ENCODE results near the gene CELSR1. TPM values are rescaled to one million over a fixed set of nuclear protein-coding genes. Genes with fewer than 3 reads are reported as not detected.
"Not testable (repeated sequence)": the region's sequence is repeated elsewhere in the genome, so short reads cannot be mapped to it uniquely, and the experiment has no call there.

Gene CELSR1
- total RNA-seq, 2 experiments from 2014 or later = 0.08 TPM; not detected in 1

GRCh38 chr22:46511151-46512038 lies 26.0 kb downstream of the CELSR1 start:
- no peaks in the 10 kb centered on the region for H3K36me3 Mint-ChIP-seq (ENCODE audit: low read depth)
- no peak overlapping the region for H3K27ac Mint-ChIP-seq
- ATAC-seq (no peak), DNase-seq (no peak)
- H3K27me3 Mint-ChIP-seq (ENCODE audit: low read depth) = no peaks in the 10 kb centered on the region
- no peaks in the 10 kb centered on the region for H3K4me1 Mint-ChIP-seq (ENCODE audit: low read depth)
- ChIA-PET POLR2A (no interaction called here), CTCF (no interaction called here)
- no peaks in the 10 kb centered on the region for H3K9me3 Mint-ChIP-seq (ENCODE audit: insufficient read depth)
- no peak overlapping the region for H3K4me3 Mint-ChIP-seq

- no peaks in the 10 kb centered on the region for H3K9me3 Mint-ChIP-seq (ENCODE audit: insufficient read depth)
- ChIA-PET POLR2A (no interaction called here), CTCF (no interaction called here)
- no peak overlapping the region for H3K4me3 Mint-ChIP-seq
- H3K27me3 Mint-ChIP-seq (ENCODE audit: low read depth) = no peaks in the 10 kb centered on the region
- DNase-seq = no peak
- H3K4me1 Mint-ChIP-seq (ENCODE audit: low read depth) = no peaks in the 10 kb centered on the region
- no peak for ATAC-seq
- H3K27ac Mint-ChIP-seq = no peak overlapping the region
- H3K36me3 Mint-ChIP-seq (ENCODE audit: low read depth) = no peaks in the 10 kb centered on the region
These were observed 27.9 kb downstream of the CELSR1 start for GRCh38 chr22:46509416-46510089.

GRCh38 chr22:46508491-46508999 lies 28.9 kb downstream of the CELSR1 start:
- H3K27ac Mint-ChIP-seq = no peak overlapping the region
- H3K4me3 Mint-ChIP-seq = no peak overlapping the region
- no peaks in the 10 kb centered on the region for H3K9me3 Mint-ChIP-seq (ENCODE audit: insufficient read depth)
- ChIA-PET POLR2A (no interaction called here), CTCF (no interaction called here)
- H3K36me3 Mint-ChIP-seq (ENCODE audit: low read depth) = no peaks in the 10 kb centered on the region
- H3K27me3 Mint-ChIP-seq (ENCODE audit: low read depth) = no peaks in the 10 kb centered on the region
- no peak for ATAC-seq
- no peak for DNase-seq
- H3K4me1 Mint-ChIP-seq (ENCODE audit: low read depth) = no peaks in the 10 kb centered on the region

GRCh38 chr22:46507451-46508425 lies 29.7 kb downstream of the CELSR1 start:
- DNase-seq = no peak

GRCh38 chr22:46504584-46504983 lies 32.8 kb downstream of the CELSR1 start:
- ChIA-PET POLR2A (interaction anchor here (0.7 kb wide), 1 partner anchor 19 kb away, joined by 4 read pairs; no protein-coding TSS in a partner anchor), CTCF (no interaction called here)
- no peaks in the 10 kb centered on the region for H3K4me1 Mint-ChIP-seq (ENCODE audit: low read depth)
- H3K9me3 Mint-ChIP-seq (ENCODE audit: insufficient read depth) = no peaks in the 10 kb centered on the region
- ATAC-seq (no peak), DNase-seq (no peak)
- no peak overlapping the region for H3K4me3 Mint-ChIP-seq
- H3K36me3 Mint-ChIP-seq (ENCODE audit: low read depth) = no peaks in the 10 kb centered on the region
- H3K27ac Mint-ChIP-seq = no peak overlapping the region
- H3K27me3 Mint-ChIP-seq (ENCODE audit: low read depth) = peaks cover 18% of the 10 kb centered on the region

More at GRCh38 chr22:46507451-46508425, 29.7 kb downstream of the CELSR1 start:
- ChIA-PET CTCF (no interaction called here), POLR2A (no interaction called here)
- Mint-ChIP-seq H3K4me1 (ENCODE audit: low read depth) (no peaks in the 10 kb centered on the region), H3K9me3 (ENCODE audit: insufficient read depth) (no peaks in the 10 kb centered on the region), H3K27ac (no peak overlapping the region), H3K36me3 (ENCODE audit: low read depth) (no peaks in the 10 kb centered on the region), H3K27me3 (ENCODE audit: low read depth) (no peaks in the 10 kb centered on the region), H3K4me3 (no peak overlapping the region)
- ATAC-seq = no peak

GRCh38 chr22:46502440-46503175 lies 34.8 kb downstream of the CELSR1 start:
- no peak for DNase-seq
- CTCF ChIA-PET = no interaction called here
- H3K27me3 Mint-ChIP-seq (ENCODE audit: low read depth) = peaks cover 25% of the 10 kb centered on the region
- H3K27ac Mint-ChIP-seq = no peak overlapping the region
- POLR2A ChIA-PET = no interaction called here
- H3K4me3 Mint-ChIP-seq = no peak overlapping the region
- peaks cover 8% of the 10 kb centered on the region for H3K4me1 Mint-ChIP-seq (ENCODE audit: low read depth)
- H3K9me3 Mint-ChIP-seq (ENCODE audit: insufficient read depth) = no peaks in the 10 kb centered on the region
- ATAC-seq = no peak
- H3K36me3 Mint-ChIP-seq (ENCODE audit: low read depth) = no peaks in the 10 kb centered on the region

- no peaks in the 10 kb centered on the region for H3K9me3 Mint-ChIP-seq (ENCODE audit: insufficient read depth)
- no peak for DNase-seq
- H3K4me1 Mint-ChIP-seq (ENCODE audit: low read depth) = peaks cover 8% of the 10 kb centered on the region
- H3K27me3 Mint-ChIP-seq (ENCODE audit: low read depth) = peaks cover 25% of the 10 kb centered on the region
- H3K36me3 Mint-ChIP-seq (ENCODE audit: low read depth) = no peaks in the 10 kb centered on the region
- no peak for ATAC-seq
- no peak overlapping the region for H3K4me3 Mint-ChIP-seq
- POLR2A ChIA-PET = no interaction called here
- CTCF ChIA-PET = no interaction called here
- H3K27ac Mint-ChIP-seq = no peak overlapping the region
These were observed 35.7 kb downstream of the CELSR1 start for GRCh38 chr22:46501701-46502100.

GRCh38 chr22:46501265-46501664 lies 36.2 kb downstream of the CELSR1 start:
- H3K27ac Mint-ChIP-seq; H3K9me3 Mint-ChIP-seq (ENCODE audit: insufficient read depth); CTCF ChIA-PET; H3K4me3 Mint-ChIP-seq; DNase-seq; H3K4me1 Mint-ChIP-seq (ENCODE audit: low read depth); ATAC-seq; H3K36me3 Mint-ChIP-seq (ENCODE audit: low read depth); POLR2A ChIA-PET: not testable (repeated sequence)
- peaks cover 25% of the 10 kb centered on the region for H3K27me3 Mint-ChIP-seq (ENCODE audit: low read depth)

GRCh38 chr22:46500201-46500600 lies 37.2 kb downstream of the CELSR1 start:
- ATAC-seq = no peak
- ChIA-PET CTCF (no interaction called here), POLR2A (no interaction called here)
- no peak overlapping the region for H3K27ac Mint-ChIP-seq
- H3K4me3 Mint-ChIP-seq = no peak overlapping the region
- H3K36me3 Mint-ChIP-seq (ENCODE audit: low read depth) = no peaks in the 10 kb centered on the region
- peaks cover 8% of the 10 kb centered on the region for H3K4me1 Mint-ChIP-seq (ENCODE audit: low read depth)
- no peaks in the 10 kb centered on the region for H3K9me3 Mint-ChIP-seq (ENCODE audit: insufficient read depth)
- DNase-seq = no peak
- peaks cover 25% of the 10 kb centered on the region for H3K27me3 Mint-ChIP-seq (ENCODE audit: low read depth)

- H3K27me3 Mint-ChIP-seq (ENCODE audit: low read depth) = peaks cover 25% of the 10 kb centered on the region
- DNase-seq = no peak
- POLR2A ChIA-PET = no interaction called here
- H3K4me3 Mint-ChIP-seq = no peak overlapping the region
- H3K36me3 Mint-ChIP-seq (ENCODE audit: low read depth) = no peaks in the 10 kb centered on the region
- peaks cover 8% of the 10 kb centered on the region for H3K4me1 Mint-ChIP-seq (ENCODE audit: low read depth)
- CTCF ChIA-PET = no interaction called here
- no peak overlapping the region for H3K27ac Mint-ChIP-seq
- ATAC-seq = no peak
- H3K9me3 Mint-ChIP-seq (ENCODE audit: insufficient read depth) = no peaks in the 10 kb centered on the region
These were observed 37.6 kb downstream of the CELSR1 start for GRCh38 chr22:46499805-46500189.

GRCh38 chr22:46491946-46492345 lies 45.5 kb downstream of the CELSR1 start:
- ChIA-PET POLR2A (no interaction called here), CTCF (no interaction called here)
- ATAC-seq (no peak), DNase-seq (no peak)
- Mint-ChIP-seq H3K4me3 (no peak overlapping the region), H3K4me1 (ENCODE audit: low read depth) (no peaks in the 10 kb centered on the region), H3K27ac (no peak overlapping the region), H3K27me3 (ENCODE audit: low read depth) (peaks cover 3% of the 10 kb centered on the region), H3K9me3 (ENCODE audit: insufficient read depth) (no peaks in the 10 kb centered on the region), H3K36me3 (ENCODE audit: low read depth) (no peaks in the 10 kb centered on the region)
